Bronchial epithelial cell (primary cell): ENCODE data around the gene GGTA1. TPM values are rescaled to one million over a fixed set of nuclear protein-coding genes. Genes with fewer than 3 reads are reported as not detected.

Source experiments
- DNase-seq: peaks from one replicate; pipeline ENCODE4 v3.0.0-alpha.2; 2010; ENCODE audit warnings: low read depth
- FAIRE-seq: peaks from 2 replicates; lab custom pipeline; 2011; peaks lifted over from hg19 to GRCh38; lab: Jason Lieb, UNC
- H3K27me3 ChIP-seq: 2 replicates; pipeline ENCODE4 v1.5.1; 2011; ENCODE audit warnings: low read length; ENCODE audit not compliant: control insufficient read depth, insufficient read depth
- H3K36me3 ChIP-seq: 2 replicates; pipeline ENCODE4 v1.5.1; 2011; ENCODE audit warnings: low read length; ENCODE audit not compliant: control insufficient read depth, insufficient read depth
- H3K4me3 ChIP-seq: 2 replicates; pipeline ENCODE4 v1.5.1; 2011; ENCODE audit warnings: mild to moderate bottlenecking, low read depth, low read length, control low read depth
- CTCF ChIP-seq: IDR thresholded peaks from 2 replicates; pipeline ENCODE4 v1.5.1; 2011; ENCODE audit warnings: mild to moderate bottlenecking, moderate library complexity, low read length, control low read depth, inconsistent platforms; ENCODE audit not compliant: insufficient read depth, severe bottlenecking
- total RNA-seq: library from RNA; depleted of rRNA; stranded (reverse); fragments of >200 nt; gene quantifications from 2 replicates; pipeline ENCODE4 v1.2.1, GENCODE V29; 2014

The GGTA1 gene
- 0.13 TPM in 1 of 2 replicates, not detected in the other for total RNA-seq

GRCh38 chr9:121499427-121500164 lies at the start of gene GGTA1:
GGTA1 (minus strand) TSS chr9:121499844; CDS start chr9:121467922, 31,922 bp downstream.
- H3K4me3 ChIP-seq, result peak within 1 kb of the TSS; percentile 22
- no peaks in the 10 kb centered on the region for H3K36me3 ChIP-seq
- peak; percentile 23 for DNase-seq
- FAIRE-seq, result no peak
- no peak for TF ChIP-seq CTCF
- no peaks in the 10 kb centered on the region for H3K27me3 ChIP-seq

- no peaks in the 10 kb centered on the region for H3K27me3 ChIP-seq
- no peak for FAIRE-seq
- H3K4me3 ChIP-seq, result no peak overlapping the region
- DNase-seq, result no peak
- H3K36me3 ChIP-seq, result no peaks in the 10 kb centered on the region
- no peak for TF ChIP-seq CTCF
Observed at GRCh38 chr9:121548666-121549065, 49.0 kb upstream of the GGTA1 start.

- DNase-seq (peak; percentile 88), FAIRE-seq (no peak)
- Histone ChIP-seq H3K36me3 (no peaks in the 10 kb centered on the region), H3K27me3 (no peaks in the 10 kb centered on the region), H3K4me3 (no peak overlapping the region)
- peak; percentile 93 for TF ChIP-seq CTCF
Observed at GRCh38 chr9:121545875-121546423, 46.3 kb upstream of the GGTA1 start.

- no peak for TF ChIP-seq CTCF
- FAIRE-seq (no peak), DNase-seq (no peak)
- H3K36me3 ChIP-seq, result no peaks in the 10 kb centered on the region
- no peak overlapping the region for H3K4me3 ChIP-seq
- peaks cover 2% of the 10 kb centered on the region for H3K27me3 ChIP-seq
Observed at GRCh38 chr9:121545150-121545874, 45.7 kb upstream of the GGTA1 start.

- H3K27me3 ChIP-seq, result peaks cover 2% of the 10 kb centered on the region
- no peak overlapping the region for H3K4me3 ChIP-seq
- TF ChIP-seq CTCF, result no peak
- FAIRE-seq (no peak), DNase-seq (no peak)
- H3K36me3 ChIP-seq, result no peaks in the 10 kb centered on the region
Observed at GRCh38 chr9:121542025-121542424, 42.4 kb upstream of the GGTA1 start.
